H1 (cell line): ENCODE data around the gene NOXRED1. TPM values are rescaled to one million over a fixed set of nuclear protein-coding genes. Genes with fewer than 3 reads are reported as not detected.

Source experiments
- CTCF ChIA-PET: fragments of 300-600 bp; sonication (Branson Sonifier 250); formaldehyde crosslinking; loops from one replicate; lab custom pipeline; 2021; ENCODE audit not compliant: partially characterized antibody; lab: Charles Lee
- POLR2A ChIA-PET: fragments of 300-600 bp; sonication (Branson Sonifier 250); formaldehyde crosslinking; loops from one replicate; lab custom pipeline; 2021; ENCODE audit warnings: inconsistent platforms; ENCODE audit not compliant: partially characterized antibody; lab: Charles Lee
- DNase-seq, 2 experiments: peaks; one replicate each; pipeline versions ENCODE4 v3.0.0 to v3.0.0-alpha.2; 2010 to 2022; ENCODE audit warnings: low spot score in 2 of 2, low read depth in 1 of 2, mixed read lengths in 1 of 2
- FAIRE-seq: peaks from 2 replicates; lab custom pipeline; 2011; peaks lifted over from hg19 to GRCh38; lab: Jason Lieb, UNC
- H2AFZ ChIP-seq: 2 replicates; pipeline ENCODE4 v1.8.1; 2012; ENCODE audit warnings: low read length, inconsistent platforms
- H2AK5ac ChIP-seq: 2 replicates; pipeline ENCODE4 v1.6.1; 2013; ENCODE audit warnings: low read depth, low read length
- H2BK120ac ChIP-seq: replicated peaks from 2 replicates; pipeline ENCODE3; 2013; ENCODE audit warnings: low read depth, low read length, inconsistent platforms
- H2BK12ac ChIP-seq: 2 replicates; pipeline ENCODE4 v1.6.1; 2013; ENCODE audit warnings: low read depth, low read length
- H2BK15ac ChIP-seq: 2 replicates; pipeline ENCODE4 v1.6.1; 2013; ENCODE audit warnings: low read length
- H2BK20ac ChIP-seq: 2 replicates; pipeline ENCODE4 v1.6.1; 2013; ENCODE audit warnings: low read length
- H2BK5ac ChIP-seq: 2 replicates; pipeline ENCODE4 v1.6.1; 2013; ENCODE audit warnings: low read depth, low read length
- H3K14ac ChIP-seq: 2 replicates; pipeline ENCODE4 v1.6.1; 2013; ENCODE audit warnings: inconsistent platforms; ENCODE audit not compliant: insufficient read length
- H3K18ac ChIP-seq: 2 replicates; pipeline ENCODE4 v1.6.1; 2013; ENCODE audit warnings: low read length; ENCODE audit errors: extremely low read depth
- H3K23ac ChIP-seq: 2 replicates; pipeline ENCODE4 v1.6.1; 2013; ENCODE audit warnings: inconsistent platforms; ENCODE audit not compliant: insufficient read length
- H3K23me2 ChIP-seq: 2 replicates; pipeline ENCODE4 v1.6.1; 2013; ENCODE audit warnings: low read depth, low read length
- H3K27ac ChIP-seq: 2 replicates; pipeline ENCODE4 v1.6.1; 2011; ENCODE audit warnings: low read depth, low read length, inconsistent platforms
- H3K27me3 ChIP-seq, 4 experiments: replicated peaks in 1 of 4; 1 replicate in 1 of 4; 2 replicates in 3 of 4; pipeline versions ENCODE4 v1.6.1 to v1.8.1; 2011 to 2013; ENCODE audit warnings: low read length in 3 of 4, mild to moderate bottlenecking in 3 of 4, inconsistent platforms in 2 of 4, mixed read lengths in 2 of 4, moderate library complexity in 1 of 4; ENCODE audit not compliant: control insufficient read depth in 3 of 4, insufficient read depth in 3 of 4; ENCODE audit errors: extremely low read depth in 1 of 4
- H3K36me3 ChIP-seq, 4 experiments: 2 replicates each; pipeline versions ENCODE4 v1.6.1 to v1.8.1; 2011 to 2013; ENCODE audit warnings: mild to moderate bottlenecking in 4 of 4, low read length in 3 of 4, moderate library complexity in 2 of 4, control low read depth in 1 of 4, inconsistent platforms in 1 of 4; ENCODE audit not compliant: insufficient read depth in 4 of 4, control insufficient read depth in 2 of 4
- H3K4ac ChIP-seq: replicated peaks from 2 replicates; pipeline ENCODE3; 2013; ENCODE audit warnings: low read length, low read depth, mixed read lengths, inconsistent platforms; ENCODE audit not compliant: insufficient read length
- H3K4me1 ChIP-seq, 4 experiments: replicated peaks in 1 of 4; 1 replicate in 1 of 4; 2 replicates in 3 of 4; pipeline versions ENCODE4 v1.6.1 to v1.8.1; 2011 to 2013; ENCODE audit warnings: low read length in 3 of 4, inconsistent platforms in 2 of 4, mixed read lengths in 1 of 4; ENCODE audit not compliant: insufficient read depth in 4 of 4, control insufficient read depth in 3 of 4
- H3K4me2 ChIP-seq, 2 experiments: 2 replicates each; pipeline versions ENCODE4 v1.6.1 to v1.8.1; 2011 to 2013; ENCODE audit warnings: low read depth in 2 of 2, low read length in 2 of 2, control low read depth in 1 of 2, inconsistent platforms in 1 of 2, mild to moderate bottlenecking in 1 of 2; ENCODE audit not compliant: insufficient read depth in 1 of 2
- H3K4me3 ChIP-seq, 4 experiments: fragments of 200-600, 300-600 bp in 1 of 4; sonication (generic), shearing (Covaris generic), sonication (Bioruptor Twin) in 1 of 4; 2 replicates each; pipeline versions ENCODE4 v1.5.1 to v1.8.1; 2011 to 2016; ENCODE audit warnings: low read length in 4 of 4, low read depth in 3 of 4, control low read depth in 2 of 4, inconsistent platforms in 2 of 4, mild to moderate bottlenecking in 2 of 4, mixed read lengths in 1 of 4, moderate library complexity in 1 of 4; ENCODE audit not compliant: insufficient read depth in 2 of 4; ENCODE audit errors: extremely low read depth in 1 of 4
- H3K56ac ChIP-seq: replicated peaks from 2 replicates; pipeline ENCODE3; 2013; ENCODE audit warnings: low read depth, mild to moderate bottlenecking, mixed read lengths, low read length, inconsistent platforms; ENCODE audit not compliant: insufficient read length
- H3K79me1 ChIP-seq: 2 replicates; pipeline ENCODE4 v1.6.1; 2013; ENCODE audit warnings: low read depth, low read length, control low read depth
- H3K79me2 ChIP-seq, 2 experiments: 2 replicates each; pipeline versions ENCODE4 v1.6.1 to v1.8.1; 2012 to 2013; ENCODE audit warnings: low read length in 2 of 2, mild to moderate bottlenecking in 2 of 2, inconsistent platforms in 1 of 2; ENCODE audit not compliant: insufficient read depth in 2 of 2, control insufficient read depth in 1 of 2
- H3K9ac ChIP-seq, 4 experiments: replicated peaks in 1 of 4; 1 replicate in 1 of 4; 2 replicates in 3 of 4; pipeline versions ENCODE4 v1.6.1 to v1.8.1; 2011 to 2013; ENCODE audit warnings: low read depth in 3 of 4, low read length in 3 of 4, control low read depth in 2 of 4, mild to moderate bottlenecking in 2 of 4, moderate library complexity in 2 of 4, inconsistent platforms in 1 of 4; ENCODE audit errors: extremely low read depth in 1 of 4
- H3K9me3 ChIP-seq, 2 experiments: 2 replicates each; pipeline versions ENCODE4 v1.6.1 to v1.8.1; 2012 to 2013; ENCODE audit warnings: mild to moderate bottlenecking in 2 of 2, moderate library complexity in 2 of 2, control low read depth in 1 of 2, inconsistent platforms in 1 of 2, low read depth in 1 of 2, low read length in 1 of 2, mixed read lengths in 1 of 2; ENCODE audit not compliant: insufficient read depth in 2 of 2
- H4K20me1 ChIP-seq, 2 experiments: replicated peaks in 1 of 2; 2 replicates each; pipeline versions ENCODE3 to v1.8.1; 2011 to 2013; ENCODE audit warnings: inconsistent platforms in 2 of 2, low read length in 2 of 2, mild to moderate bottlenecking in 1 of 2; ENCODE audit not compliant: insufficient read depth in 2 of 2, control insufficient read depth in 1 of 2
- H4K5ac ChIP-seq: 2 replicates; pipeline ENCODE4 v1.6.1; 2013; ENCODE audit warnings: low read length, low read depth, mixed read lengths, inconsistent platforms; ENCODE audit not compliant: insufficient read length
- H4K8ac ChIP-seq: 2 replicates; pipeline ENCODE4 v1.8.0; 2013; ENCODE audit warnings: mild to moderate bottlenecking, moderate library complexity, low read length, inconsistent platforms; ENCODE audit not compliant: insufficient read depth; ENCODE audit errors: extremely low read depth
- H4K91ac ChIP-seq: replicated peaks from 2 replicates; pipeline ENCODE3; 2013; ENCODE audit warnings: low read length, mixed read lengths, inconsistent platforms; ENCODE audit not compliant: insufficient read length
- BRCA1 ChIP-seq: IDR thresholded peaks from 2 replicates; pipeline ENCODE4 v1.6.1; 2012; ENCODE audit warnings: low read depth, low read length, improper control_type of control experiment
- CREB1 ChIP-seq: IDR thresholded peaks from 2 replicates; pipeline ENCODE4 v1.6.1; 2012; ENCODE audit warnings: inconsistent platforms
- PHF8 ChIP-seq: fragments of 200-600 bp; sonication (generic); conservative IDR thresholded peaks from 2 replicates; pipeline ENCODE4 v1.7.1; 2012; ENCODE audit warnings: low read depth, mild to moderate bottlenecking, inconsistent platforms, low read length, moderate library complexity
- POU5F1 ChIP-seq: IDR thresholded peaks from 2 replicates; pipeline ENCODE4 v1.6.1; 2011; ENCODE audit warnings: low read depth, mild to moderate bottlenecking, low read length, moderate library complexity
- SIRT6 ChIP-seq: IDR thresholded peaks from one replicate; pipeline ENCODE4 v1.7.1; 2012; ENCODE audit warnings: low read length, inconsistent platforms
- SUZ12 ChIP-seq: fragments of 200-600 bp; sonication (generic); IDR thresholded peaks from 2 replicates; pipeline ENCODE4 v1.6.1; 2012; ENCODE audit warnings: mild to moderate bottlenecking, inconsistent platforms, low read length, moderate library complexity, mixed read lengths
- USF2 ChIP-seq: IDR thresholded peaks from 2 replicates; pipeline ENCODE4 v1.6.1; 2011; ENCODE audit warnings: low read length, improper control_type of control experiment
- WGBS, 2 experiments: shearing (Covaris generic) in 1 of 2; methylation state at CpG; one replicate each; pipeline versions ENCODE4 v1.1.6 to v1.1.7; 2013 to 2015; ENCODE audit warnings: low lambda C conversion rate in 2 of 2, mixed read lengths in 2 of 2, inconsistent platforms in 1 of 2, low coverage in 1 of 2, missing lambda C conversion rate in 1 of 2; ENCODE audit not compliant: insufficient replicate concordance in 2 of 2, insufficient coverage in 1 of 2, insufficient read length in 1 of 2; ENCODE audit errors: extremely low coverage in 1 of 2, missing lambda C conversion rate in 1 of 2; 5-methylcytosine and 5-hydroxymethylcytosine counted together
- polyA plus RNA-seq, 7 experiments: library from polyadenylated mRNA; depleted of rRNA in 3 of 7; stranded (reverse) in 5 of 7; unstranded in 2 of 7; fragments of >200 nt in 5 of 7; fragments of 200-250 nt in 2 of 7; gene quantifications; 1 replicate in 5 of 7; 2 replicates in 1 of 7; 4 replicates in 1 of 7; pipeline versions ENCODE4 v1.2.1 to v1.2.3, GENCODE V29; 2011 to 2013; ENCODE audit warnings: missing spikeins in 2 of 7, mixed read lengths in 2 of 7
- total RNA-seq: library from RNA; stranded (reverse); fragmentation: NEBNext Ultra II Directional; extraction: Animal tissue kit (Norgen Biotek cat#: 25700); gene quantifications from 2 replicates; pipeline ENCODE4 v1.2.1, GENCODE V29; 2021

Gene NOXRED1
- total and polyA plus RNA-seq, 2 of the 8 experiments (the other 6 are each of a cell fraction or from before 2014, with no cell fraction given): 0.23 to 0.48 TPM

GRCh38 chr14:77438596-77438995 lies 15.3 kb upstream of the NOXRED1 start:
- no peak overlapping the region for H2BK20ac ChIP-seq
- no peak overlapping the region for H3K4me3 ChIP-seq
- TF ChIP-seq SUZ12 (no peak), PHF8 (no peak), SIRT6 (no peak), CREB1 (no peak), BRCA1 (no peak), POU5F1 (no peak), USF2 (no peak)
- H3K4me2 ChIP-seq: no peak overlapping the region
- H3K4me1 ChIP-seq: no peaks in the 10 kb centered on the region
- H3K79me2 ChIP-seq: no peaks in the 10 kb centered on the region
- H3K79me1 ChIP-seq: no peaks in the 10 kb centered on the region
- H2BK120ac ChIP-seq: no peak overlapping the region
- H3K27me3 ChIP-seq: no peaks in the 10 kb centered on the region
- H2BK12ac ChIP-seq: no peak overlapping the region
- no peak overlapping the region for H3K56ac ChIP-seq
- H3K14ac ChIP-seq: no peak overlapping the region
- no peak overlapping the region for H3K27ac ChIP-seq
- H2AK5ac ChIP-seq: no peak overlapping the region
- ChIA-PET POLR2A (interaction anchor here (1.1 kb wide), 1 partner anchor 19 kb away, joined by 3 read pairs; the partner anchor contains the start of genes AHSA1 and VIPAS39), CTCF (interaction anchor here (0.9 to 1.5 kb wide), 3 partner anchors 21 to 329 kb away, joined by 3 to 6 read pairs (median 5); no protein-coding TSS in a partner anchor)
- H2AFZ ChIP-seq: no peak overlapping the region
- H3K23ac ChIP-seq: no peak overlapping the region
- H3K4ac ChIP-seq: no peak overlapping the region
- H3K23me2 ChIP-seq: no peaks in the 10 kb centered on the region
- FAIRE-seq: no peak
- no peak overlapping the region for H2BK5ac ChIP-seq
- WGBS, 2 experiments: 91% methylated on average over 1 of the region's 1 CpG; no CpG with 5 or more reads in 1 of the 2 experiments
- H3K18ac ChIP-seq: no peak overlapping the region
- no peaks in the 10 kb centered on the region for H3K9me3 ChIP-seq
- no peak overlapping the region for H3K9ac ChIP-seq
- no peak overlapping the region for H2BK15ac ChIP-seq
- no peak overlapping the region for H4K91ac ChIP-seq
- DNase-seq: no peak
- no peak overlapping the region for H4K8ac ChIP-seq
- H4K20me1 ChIP-seq: peaks cover 0 to 2% of the 10 kb centered on the region in 2 experiments
- H3K36me3 ChIP-seq: peaks cover 3 to 31% (median 22%) of the 10 kb centered on the region in 4 experiments; a peak in 6 of 8 replicates
- H4K5ac ChIP-seq: no peak overlapping the region
